Tibial nerve (tissue), 4 donors: ENCODE results near the gene SPACA4. TPM values are rescaled to one million over a fixed set of nuclear protein-coding genes. Genes with fewer than 3 reads are reported as not detected.

ENCODE experiments used
- DNase-seq, 2 donors: peaks; one replicate each; pipeline ENCODE4 v3.0.0-alpha.2; 2019; ENCODE audit warnings: low spot score in 2 of 2
- H3K27ac ChIP-seq, 4 donors: fragments of 200-600 bp; sonication (generic) in 3 of 4; one replicate each; pipeline ENCODE4 v1.5.1; 2017 to 2019; ENCODE audit warnings: mild to moderate bottlenecking in 1 of 4
- H3K27me3 ChIP-seq, 2 donors: fragments of 200-600 bp; sonication (generic) in 1 of 2; one replicate each; pipeline versions ENCODE4 v1.5.1 to v1.6.0; 2017 to 2019
- H3K36me3 ChIP-seq, 3 donors: fragments of 200-600 bp; sonication (generic); one replicate each; pipeline ENCODE4 v1.5.1; 2018 to 2019
- H3K4me1 ChIP-seq, 4 donors: fragments of 200-600 bp; sonication (generic) in 3 of 4; one replicate each; pipeline ENCODE4 v1.5.1; 2017 to 2019
- H3K4me3 ChIP-seq, 4 donors: fragments of 200-600 bp; sonication (generic) in 3 of 4; one replicate each; pipeline ENCODE4 v1.5.1; 2017 to 2019; ENCODE audit warnings: mild to moderate bottlenecking in 1 of 4, moderate library complexity in 1 of 4
- H3K9me3 ChIP-seq, 4 donors: fragments of 200-600 bp; sonication (generic) in 3 of 4; one replicate each; pipeline ENCODE4 v1.5.1; 2017 to 2019
- CTCF ChIP-seq, 5 experiments: fragments of 200-600 bp in 3 of 5; fragments of 450-650 bp in 2 of 5; sonication (generic) in 3 of 5; IDR thresholded peaks; one replicate each; pipeline ENCODE4 v1.5.1; 2016 to 2019; ENCODE audit warnings: antibody characterized with exemption in 5 of 5, mild to moderate bottlenecking in 3 of 5, moderate library complexity in 2 of 5
- EP300 ChIP-seq, 2 donors: sonication (generic); formaldehyde crosslinking; IDR thresholded peaks; one replicate each; pipeline ENCODE4 v1.6.1; 2017; ENCODE audit warnings: antibody characterized with exemption in 2 of 2, mild to moderate bottlenecking in 1 of 2
- POLR2A ChIP-seq, 2 donors: fragments of 450-650 bp; IDR thresholded peaks; one replicate each; pipeline ENCODE4 v1.6.1; 2017; ENCODE audit warnings: antibody characterized with exemption in 2 of 2, mild to moderate bottlenecking in 2 of 2, moderate library complexity in 2 of 2
- WGBS, 2 donors: methylation state at CpG; one replicate each; pipeline ENCODE4 v1.1.5; 2018; 5-methylcytosine and 5-hydroxymethylcytosine counted together
- total RNA-seq, 4 donors: library from RNA; depleted of rRNA; stranded (reverse); fragments of >200 nt; gene quantifications; one replicate each; pipeline ENCODE4 v1.1.0, GENCODE V29; 2016

SPACA4 gene
- total RNA-seq, 4 donors from 2014 or later = not detected

GRCh38 chr19:48598996-48599700 is 7.4 kb upstream of the SPACA4 start:
- DNase-seq = no peak
- no peaks in the 10 kb centered on the region for H3K4me1 ChIP-seq
- WGBS, 2 donors = 64 to 67% methylated on average over 30 of the region's 30 CpGs
- H3K9me3 ChIP-seq = no peaks in the 10 kb centered on the region
- H3K4me3 ChIP-seq = no peak overlapping the region
- no peaks in the 10 kb centered on the region for H3K36me3 ChIP-seq
- TF ChIP-seq CTCF (IDR thresholded peaks at IDR 0.05) = no peak
- no peak for TF ChIP-seq EP300 (IDR thresholded peaks at IDR 0.05)
- TF ChIP-seq POLR2A (IDR thresholded peaks at IDR 0.05) = no peak
- H3K27me3 ChIP-seq = peaks cover 0 to 12% of the 10 kb centered on the region in 2 donors
- H3K27ac ChIP-seq = no peak overlapping the region

GRCh38 chr19:48600679-48601417 is 5.7 kb upstream of the SPACA4 start:
- no peak overlapping the region for H3K27ac ChIP-seq
- peaks cover 0 to 12% of the 10 kb centered on the region in 2 donors for H3K27me3 ChIP-seq
- DNase-seq = no peak
- H3K4me1 ChIP-seq = no peaks in the 10 kb centered on the region
- H3K36me3 ChIP-seq = no peaks in the 10 kb centered on the region
- no peak for TF ChIP-seq POLR2A (IDR thresholded peaks at IDR 0.05)
- no peak for TF ChIP-seq EP300 (IDR thresholded peaks at IDR 0.05)
- TF ChIP-seq CTCF (IDR thresholded peaks at IDR 0.05) = no peak
- 76 to 78% methylated on average over 20 to 21 of the region's 21 CpGs for WGBS, 2 donors
- H3K4me3 ChIP-seq = no peak overlapping the region
- no peaks in the 10 kb centered on the region for H3K9me3 ChIP-seq

GRCh38 chr19:48603001-48603400 is 3.5 kb upstream of the SPACA4 start:
- TF ChIP-seq CTCF (IDR thresholded peaks at IDR 0.05) (no peak), POLR2A (IDR thresholded peaks at IDR 0.05) (no peak), EP300 (IDR thresholded peaks at IDR 0.05) (no peak)
- H3K4me3 ChIP-seq = no peak overlapping the region
- 81 to 89% methylated on average over 9 of the region's 9 CpGs for WGBS, 2 donors
- peaks cover 0 to 12% of the 10 kb centered on the region in 2 donors for H3K27me3 ChIP-seq
- no peak overlapping the region for H3K27ac ChIP-seq
- H3K4me1 ChIP-seq = no peaks in the 10 kb centered on the region
- DNase-seq = no peak
- H3K36me3 ChIP-seq = no peaks in the 10 kb centered on the region
- no peaks in the 10 kb centered on the region for H3K9me3 ChIP-seq

- no peak for DNase-seq
- 92 to 94% methylated on average over 39 of the region's 39 CpGs for WGBS, 2 donors
- Histone ChIP-seq H3K27ac (no peak overlapping the region), H3K27me3 (peaks cover 0 to 11% of the 10 kb centered on the region in 2 donors), H3K4me3 (no peak overlapping the region), H3K36me3 (no peaks in the 10 kb centered on the region), H3K4me1 (no peaks in the 10 kb centered on the region), H3K9me3 (no peaks in the 10 kb centered on the region)
- TF ChIP-seq POLR2A (IDR thresholded peaks at IDR 0.05) (no peak), CTCF (IDR thresholded peaks at IDR 0.05) (no peak), EP300 (IDR thresholded peaks at IDR 0.05) (no peak)
Measured at GRCh38 chr19:48603449-48603848, 3.1 kb upstream of the SPACA4 start.

- H3K27ac ChIP-seq = no peak overlapping the region
- no peaks in the 10 kb centered on the region for H3K4me1 ChIP-seq
- no peak overlapping the region for H3K4me3 ChIP-seq
- peaks cover 0 to 7% of the 10 kb centered on the region in 2 donors for H3K27me3 ChIP-seq
- no peaks in the 10 kb centered on the region for H3K36me3 ChIP-seq
- no peak for TF ChIP-seq CTCF (IDR thresholded peaks at IDR 0.05)
- WGBS, 2 donors = 90 to 95% methylated on average over 9 of the region's 9 CpGs
- H3K9me3 ChIP-seq = no peaks in the 10 kb centered on the region
- DNase-seq = no peak
Measured at GRCh38 chr19:48603850-48604249, 2.7 kb upstream of the SPACA4 start.
